Stimulated activated naive CD4-positive, alpha-beta T cell treated with Interleukin-2 at 50 U/mL for 16 hours (primary cell): ENCODE results near the gene EDA2R.

ENCODE experiments used
- DNase-seq: peaks from one replicate; lab custom pipeline; 2025; lab: John Stamatoyannopoulos, UW

The EDA2R gene

GRCh38 chrX:66638591-66639500 lies at the start of gene EDA2R:
Gene EDA2R (minus strand): TSS chrX:66639078. CDS start chrX:66616020, 23,058 bp downstream.
- peak; percentile 26 for DNase-seq

GRCh38 chrX:66684196-66684595 lies 45.3 kb upstream of the EDA2R start:
- no peak for DNase-seq

GRCh38 chrX:66680451-66680850 lies 41.6 kb upstream of the EDA2R start:
- no peak for DNase-seq

GRCh38 chrX:66677430-66677829 lies 38.6 kb upstream of the EDA2R start:
- no peak for DNase-seq

GRCh38 chrX:66676990-66677389 lies 38.1 kb upstream of the EDA2R start:
- DNase-seq, result no peak

GRCh38 chrX:66676413-66676812 lies 37.5 kb upstream of the EDA2R start:
- DNase-seq, result no peak

- no peak for DNase-seq
Measured at GRCh38 chrX:66675541-66675940, 36.7 kb upstream of the EDA2R start.

- DNase-seq, result no peak
Measured at GRCh38 chrX:66674506-66674905, 35.6 kb upstream of the EDA2R start.

- DNase-seq, result no peak
Measured at GRCh38 chrX:66672106-66672505, 33.2 kb upstream of the EDA2R start.

GRCh38 chrX:66654411-66654810 lies 15.5 kb upstream of the EDA2R start:
- no peak for DNase-seq

GRCh38 chrX:66635360-66635759 lies 3.5 kb downstream of the EDA2R start:
- DNase-seq, result no peak

GRCh38 chrX:66634272-66634671 lies 4.6 kb downstream of the EDA2R start:
- DNase-seq, result no peak

- no peak for DNase-seq
Measured at GRCh38 chrX:66633541-66633940, 5.3 kb downstream of the EDA2R start.

GRCh38 chrX:66632981-66633380 lies 5.9 kb downstream of the EDA2R start:
- DNase-seq, result no peak

- no peak for DNase-seq
Measured at GRCh38 chrX:66632473-66632872, 6.4 kb downstream of the EDA2R start.

GRCh38 chrX:66625525-66625924 lies 13.4 kb downstream of the EDA2R start:
- no peak for DNase-seq

GRCh38 chrX:66622209-66622608 lies 16.7 kb downstream of the EDA2R start:
- no peak for DNase-seq

- no peak for DNase-seq
Measured at GRCh38 chrX:66616944-66617343, 21.9 kb downstream of the EDA2R start.

GRCh38 chrX:66602381-66602938 lies 36.4 kb downstream of the EDA2R start:
- DNase-seq, result no peak

- no peak for DNase-seq
Measured at GRCh38 chrX:66601522-66601921, 37.4 kb downstream of the EDA2R start.

GRCh38 chrX:66579219-66579618 lies 59.7 kb downstream of the EDA2R start:
- DNase-seq, result no peak

- DNase-seq, result no peak
Measured at GRCh38 chrX:66553973-66554372, 84.9 kb downstream of the EDA2R start.

- no peak for DNase-seq
Measured at GRCh38 chrX:66547847-66548369, 91.0 kb downstream of the EDA2R start.
